Measurements from ENCODE around the gene GNG2. TPM values are rescaled to one million over a fixed set of nuclear protein-coding genes. Genes with fewer than 3 reads are reported as not detected.

Gene GNG2
- total RNA-seq, 4 donors from 2014 or later: 3.9 to 10.7 (median 7.3) TPM

- 80 to 95% methylated on average over 1 of the region's 1 CpG for WGBS, 2 donors
- Histone ChIP-seq H3K9me3 (no peaks in the 10 kb centered on the region), H3K4me3 (replicated peaks in 1 of 3) (no peak overlapping the region), H3K4me1 (no peaks in the 10 kb centered on the region), H3K27me3 (no peaks in the 10 kb centered on the region), H3K27ac (no peak overlapping the region), H3K36me3 (no peaks in the 10 kb centered on the region)
- TF ChIP-seq POLR2A (IDR thresholded peaks at IDR 0.05) (no peak), CTCF (IDR thresholded peaks at IDR 0.05) (no peak)
- no peak for DNase-seq
- intact Hi-C loops (cut with DNase I): no loop called here
Measured at GRCh38 chr14:51877810-51878209, 17.4 kb downstream of the GNG2 start.

GRCh38 chr14:51879170-51879569, 18.8 kb downstream of the GNG2 start:
- no peaks in the 10 kb centered on the region for H3K27me3 ChIP-seq
- no peaks in the 10 kb centered on the region for H3K36me3 ChIP-seq
- H3K9me3 ChIP-seq: no peaks in the 10 kb centered on the region
- intact Hi-C loops (cut with DNase I): no loop called here
- no peak overlapping the region for H3K4me3 ChIP-seq (replicated peaks in 1 of 3)
- TF ChIP-seq POLR2A (IDR thresholded peaks at IDR 0.05) (no peak), CTCF (IDR thresholded peaks at IDR 0.05) (no peak)
- H3K4me1 ChIP-seq: no peaks in the 10 kb centered on the region
- 86% methylated on average over 1 of the region's 1 CpG for WGBS, 2 donors
- no peak overlapping the region for H3K27ac ChIP-seq
- DNase-seq: no peak

- Histone ChIP-seq H3K9me3 (no peaks in the 10 kb centered on the region), H3K4me1 (no peaks in the 10 kb centered on the region), H3K27ac (no peak overlapping the region), H3K36me3 (no peaks in the 10 kb centered on the region), H3K27me3 (no peaks in the 10 kb centered on the region), H3K4me3 (replicated peaks in 1 of 3) (no peak overlapping the region)
- intact Hi-C loops (cut with DNase I): no loop called here
- DNase-seq: no peak
- TF ChIP-seq POLR2A (IDR thresholded peaks at IDR 0.05) (no peak), CTCF (IDR thresholded peaks at IDR 0.05) (no peak)
- WGBS, 2 donors: 75 to 78% methylated on average over 7 of the region's 7 CpGs
Measured at GRCh38 chr14:51880835-51881580, 20.6 kb downstream of the GNG2 start.

- WGBS, 2 donors: 75 to 78% methylated on average over 2 of the region's 2 CpGs
- H3K27ac ChIP-seq: no peak overlapping the region
- intact Hi-C loops (cut with DNase I): no loop called here
- TF ChIP-seq POLR2A (IDR thresholded peaks at IDR 0.05): no peak
- TF ChIP-seq CTCF (IDR thresholded peaks at IDR 0.05): no peak
- no peaks in the 10 kb centered on the region for H3K36me3 ChIP-seq
- DNase-seq: no peak
- no peaks in the 10 kb centered on the region for H3K4me1 ChIP-seq
- no peak overlapping the region for H3K4me3 ChIP-seq (replicated peaks in 1 of 3)
- H3K27me3 ChIP-seq: no peaks in the 10 kb centered on the region
- H3K9me3 ChIP-seq: no peaks in the 10 kb centered on the region
Measured at GRCh38 chr14:51881636-51882035, 21.2 kb downstream of the GNG2 start.

- Histone ChIP-seq H3K36me3 (no peaks in the 10 kb centered on the region), H3K27ac (no peak overlapping the region), H3K27me3 (no peaks in the 10 kb centered on the region), H3K9me3 (no peaks in the 10 kb centered on the region), H3K4me3 (replicated peaks in 1 of 3) (no peak overlapping the region), H3K4me1 (no peaks in the 10 kb centered on the region)
- intact Hi-C loops (cut with DNase I): no loop called here
- no peak for TF ChIP-seq POLR2A (IDR thresholded peaks at IDR 0.05)
- no peak for TF ChIP-seq CTCF (IDR thresholded peaks at IDR 0.05)
- DNase-seq: no peak
- WGBS, 2 donors: 79 to 92% methylated on average over 2 of the region's 2 CpGs
Measured at GRCh38 chr14:51883232-51883631, 22.8 kb downstream of the GNG2 start.

Data from thyroid gland (tissue), 4 donors.